CD4-positive, alpha-beta T cell treated with Interleukin-4 for 1 hour (primary cell): ENCODE results near the gene PDE8B.

Source experiments
- DNase-seq, 2 donors: peaks; one replicate each; pipeline ENCODE4 v3.0.0-alpha.2; 2020 to 2022

Gene PDE8B

DNA sequence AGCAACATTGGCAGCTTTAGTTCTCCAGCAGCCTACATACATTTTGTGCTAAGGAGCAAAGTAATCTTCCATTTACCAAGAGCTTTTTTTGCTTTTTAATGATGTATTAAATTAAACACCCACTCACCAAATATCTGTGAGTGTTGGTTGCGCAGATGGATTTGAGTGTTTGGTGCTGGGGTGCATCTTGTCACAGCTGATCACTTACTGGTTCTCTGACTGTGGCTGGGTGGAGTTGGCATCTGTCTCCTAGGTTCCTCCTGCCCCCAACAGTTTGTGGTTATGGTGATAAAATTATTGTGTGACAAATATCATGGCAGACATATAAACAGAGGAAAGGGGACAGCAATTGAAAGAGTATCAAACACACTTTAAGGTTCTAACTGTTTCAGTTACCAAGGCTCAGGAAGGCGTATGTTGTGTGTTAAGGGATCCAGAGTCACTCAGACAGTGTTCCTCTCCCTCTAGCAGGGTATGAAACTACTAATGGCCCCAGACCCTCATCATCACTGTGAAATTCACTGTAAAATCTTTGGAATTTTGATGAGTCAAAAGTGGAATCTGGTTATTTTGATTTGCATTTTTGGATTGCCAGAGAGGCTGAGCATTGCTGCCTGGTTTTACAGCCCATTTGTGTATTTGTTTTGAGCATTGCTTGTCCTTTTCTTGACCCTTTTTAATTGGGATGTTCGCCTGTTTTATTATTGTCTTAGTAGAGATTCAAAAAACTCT, 81.7 kb downstream of the PDE8B start:
- no peak for DNase-seq

DNA sequence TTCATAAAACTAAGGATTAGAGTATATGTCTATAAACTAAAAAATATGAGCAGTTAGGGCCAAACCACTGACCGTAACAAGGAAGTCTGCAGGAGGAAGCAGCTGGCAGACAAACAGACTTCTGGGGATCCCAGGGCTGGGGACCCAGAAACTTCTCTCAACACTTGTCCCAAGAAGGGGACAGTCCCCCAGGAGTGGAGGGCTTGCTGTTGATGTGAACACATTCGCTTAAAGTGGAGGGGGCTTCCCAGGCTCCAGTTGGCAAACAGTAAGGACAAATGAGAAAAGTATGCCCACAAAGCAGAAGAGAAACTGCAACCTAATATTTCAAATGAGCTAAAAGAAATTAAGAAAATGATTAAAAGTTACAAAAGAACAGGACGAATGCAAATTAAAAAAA, 83.7 kb downstream of the PDE8B start:
- DNase-seq = no peak

DNA sequence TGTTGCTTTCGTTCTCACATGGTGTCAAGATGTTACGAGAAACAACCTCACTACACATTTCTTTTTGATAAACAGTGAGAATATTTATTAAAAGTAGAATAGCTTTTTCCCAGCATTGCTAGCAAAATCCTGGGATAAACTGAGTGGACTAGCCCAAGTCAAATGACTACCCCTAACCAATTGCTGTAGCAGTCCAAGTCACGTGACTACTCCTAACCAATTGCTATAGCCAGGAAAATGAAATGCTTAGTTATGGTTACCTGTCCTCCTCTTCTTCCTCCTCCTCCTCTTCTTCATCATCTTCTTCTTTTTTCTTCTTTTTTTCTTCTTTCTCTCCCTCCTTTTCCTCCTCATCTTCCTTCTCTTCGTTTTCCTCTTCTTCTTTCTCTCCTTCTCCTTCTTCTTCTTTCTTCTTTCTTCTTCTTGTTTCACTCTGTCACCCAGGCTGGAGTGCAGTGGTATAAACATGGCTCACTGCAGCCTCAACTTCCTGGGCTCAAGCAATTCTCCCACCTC, 85.4 kb downstream of the PDE8B start:
- no peak for DNase-seq

DNA sequence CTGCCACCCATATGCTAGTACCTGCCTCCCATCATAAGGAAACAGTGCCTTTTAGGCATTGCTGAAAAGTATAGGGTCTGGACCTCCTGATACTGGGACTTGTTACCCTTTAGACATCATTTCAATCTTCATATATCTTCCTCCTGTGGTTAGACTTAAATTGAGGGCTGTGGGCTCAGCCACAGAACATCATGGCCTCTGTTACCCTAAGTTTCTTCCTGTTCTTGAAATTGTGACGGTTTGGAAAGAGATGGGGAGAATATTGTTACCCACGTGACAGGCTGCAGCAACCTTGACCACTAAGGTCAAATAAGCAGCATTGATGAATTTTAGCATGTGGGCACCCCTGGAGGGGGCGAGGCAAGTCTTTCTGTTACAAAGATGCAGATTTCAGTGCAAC, 87.7 kb downstream of the PDE8B start:
- no peak for DNase-seq

DNA sequence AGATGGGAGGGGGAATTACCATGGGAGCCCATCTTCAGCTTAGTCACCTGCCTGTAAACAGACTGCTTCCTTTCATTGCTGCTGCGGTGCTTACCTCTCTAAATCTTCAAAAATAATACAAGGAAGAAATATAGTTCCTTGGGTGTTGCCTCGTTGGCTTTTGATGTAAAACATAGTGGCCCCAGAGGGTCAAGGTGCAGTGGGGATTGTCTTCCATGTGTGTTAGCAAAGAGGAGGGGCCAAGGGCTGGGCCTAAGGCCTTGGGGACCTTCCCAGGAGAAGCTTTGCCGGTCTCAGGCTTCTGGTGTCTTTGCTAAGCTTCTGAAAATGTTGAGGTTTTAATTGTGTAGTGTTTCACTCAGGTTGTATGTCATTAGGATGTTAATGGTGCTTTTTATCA, 90.0 kb downstream of the PDE8B start:
- no peak for DNase-seq

DNA sequence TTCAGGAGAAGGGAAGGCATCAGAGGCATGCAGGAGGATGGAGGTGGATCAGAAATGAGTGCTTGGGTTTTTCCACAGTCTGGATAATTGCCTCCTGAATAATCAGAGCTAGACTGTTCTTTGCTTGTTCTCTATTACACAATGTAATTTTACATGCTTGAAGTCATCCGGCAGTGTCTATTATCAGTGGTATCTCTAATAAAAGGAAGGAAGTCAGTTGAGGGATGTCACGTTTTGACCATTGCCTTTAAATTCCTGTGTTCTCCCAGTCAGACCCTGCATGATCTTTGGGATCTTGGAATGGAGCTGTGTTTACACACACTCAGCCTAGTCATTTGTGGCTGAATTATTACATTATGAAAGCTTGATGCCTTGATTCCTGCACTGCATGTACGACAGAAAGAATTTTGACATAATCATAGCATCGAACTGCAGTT, 91.0 kb downstream of the PDE8B start:
- DNase-seq = no peak

DNA sequence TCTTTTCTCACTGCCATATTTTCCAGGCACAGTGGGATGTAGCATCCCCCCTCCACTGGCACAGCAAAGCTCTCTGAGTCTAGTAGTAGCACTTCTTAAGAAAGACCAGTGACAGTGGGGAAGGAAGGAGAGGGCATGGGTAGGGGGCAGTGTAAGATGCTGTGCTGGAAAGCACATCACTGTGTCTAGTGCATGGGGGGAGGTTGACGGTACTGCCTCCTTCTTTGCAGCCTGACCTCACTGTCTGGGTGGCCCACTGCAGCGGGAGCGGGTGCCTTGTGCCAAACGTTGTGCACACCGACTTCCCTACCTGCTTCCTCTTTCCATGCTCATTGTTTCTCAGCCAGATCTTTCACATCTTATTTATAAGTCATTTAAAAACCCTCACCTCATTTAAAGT, 91.8 kb downstream of the PDE8B start:
- DNase-seq = no peak

DNA sequence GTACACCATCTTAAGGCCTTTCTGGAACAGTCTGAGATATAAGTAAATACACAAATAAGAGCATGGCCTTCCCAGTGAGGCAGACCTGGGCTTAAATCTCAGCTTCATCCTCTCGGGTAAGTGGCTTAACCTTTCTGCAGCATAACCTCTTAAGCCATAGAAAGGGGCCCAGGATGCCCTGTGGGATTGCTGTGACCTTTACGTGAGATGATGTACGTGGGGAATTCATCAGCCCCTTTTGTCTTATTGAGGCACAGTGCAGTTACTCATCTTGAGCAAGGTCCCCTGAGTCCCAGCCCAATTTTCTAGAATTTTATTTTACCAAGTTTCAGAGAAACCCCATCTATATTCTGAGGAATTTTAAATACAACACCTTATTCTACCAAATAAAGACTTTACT, 92.2 kb downstream of the PDE8B start:
- DNase-seq = no peak

DNA sequence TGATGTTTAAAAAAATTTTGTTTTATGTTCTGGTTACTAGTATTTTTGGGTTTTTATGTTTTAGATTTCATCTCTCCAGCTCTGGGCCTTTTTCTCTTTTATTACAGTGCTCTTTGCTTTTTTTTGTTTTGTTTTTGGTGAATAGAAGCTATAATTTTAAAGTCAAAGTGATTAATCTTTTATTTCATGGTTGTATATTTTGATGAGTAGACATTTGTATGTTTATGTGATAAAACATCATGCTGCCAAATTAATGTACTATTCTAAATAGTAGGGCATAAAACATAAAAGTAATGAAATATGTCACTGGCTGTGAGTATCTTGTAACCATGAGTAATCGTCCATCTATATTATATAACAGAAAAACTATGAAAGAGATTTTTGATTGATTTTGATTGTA, 93.9 kb downstream of the PDE8B start:
- no peak for DNase-seq

DNA sequence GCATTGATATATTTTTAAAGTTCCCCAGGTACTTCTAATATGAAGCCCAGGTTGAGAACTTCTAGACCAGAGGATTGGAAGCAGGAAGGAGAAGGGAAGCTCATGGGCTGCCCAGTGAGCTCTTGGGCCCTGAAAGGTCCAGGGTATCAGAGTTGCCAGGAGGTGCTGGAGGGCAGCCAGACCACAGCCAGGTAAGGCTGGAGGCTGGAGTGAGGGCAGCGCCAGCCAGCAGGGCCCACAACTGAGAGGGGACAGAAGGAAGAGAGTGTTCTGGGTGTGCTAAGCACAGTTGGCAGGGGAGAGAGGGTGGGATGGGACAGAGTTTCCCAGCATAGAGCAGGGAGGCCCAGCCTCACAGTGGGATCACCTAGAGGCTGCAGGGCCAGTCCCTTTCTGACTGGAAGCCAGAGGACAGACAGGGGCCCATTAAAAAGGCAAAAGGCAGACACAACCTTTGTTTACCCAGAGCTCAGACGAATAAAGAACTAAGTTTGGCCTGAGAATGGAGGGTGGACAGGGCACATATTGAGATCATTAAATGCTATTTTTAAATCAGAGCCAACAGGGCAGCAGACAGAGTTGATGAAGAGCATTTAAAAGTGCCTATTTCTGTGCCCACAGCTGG, 94.9 kb downstream of the PDE8B start:
- DNase-seq = no peak

DNA sequence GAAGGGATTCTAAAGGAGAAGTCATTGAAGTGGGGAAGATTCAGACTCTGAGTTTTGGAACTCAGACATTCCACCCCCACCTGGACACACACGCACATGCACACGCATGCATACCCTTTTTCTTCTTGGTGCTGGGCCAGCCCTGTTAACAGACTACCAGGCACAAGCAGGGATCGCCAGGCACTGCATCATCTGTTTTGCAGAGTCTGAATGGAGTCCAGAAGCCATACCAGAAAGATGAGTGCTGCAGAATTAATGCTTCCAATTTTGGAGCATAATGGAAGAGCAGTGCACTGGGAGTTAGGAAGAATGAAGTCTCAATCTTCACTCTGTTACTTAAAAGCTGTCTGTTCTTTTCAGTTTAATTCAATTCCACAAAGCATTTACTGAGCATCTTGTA, 95.5 kb downstream of the PDE8B start:
- no peak for DNase-seq

DNA sequence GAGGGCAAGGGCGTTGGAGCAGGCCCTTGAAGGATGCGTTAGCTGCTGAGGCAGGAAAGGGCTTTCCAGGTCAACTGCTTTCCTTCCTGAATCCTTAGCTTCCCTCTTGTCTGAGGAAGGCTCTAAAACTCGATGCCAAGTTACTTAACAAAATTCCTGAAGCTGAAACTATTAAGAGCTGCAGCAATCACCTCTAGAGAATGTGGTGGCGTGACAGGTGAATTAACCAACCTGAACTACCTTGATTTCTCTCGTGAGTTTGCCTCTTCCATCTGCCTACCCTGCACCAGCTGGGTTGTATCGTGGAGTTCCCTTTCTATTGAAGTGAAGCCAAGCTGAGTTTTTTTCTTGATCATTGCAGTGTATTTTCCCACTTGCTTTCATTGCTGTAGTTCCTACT, 96.1 kb downstream of the PDE8B start:
- DNase-seq = no peak

DNA sequence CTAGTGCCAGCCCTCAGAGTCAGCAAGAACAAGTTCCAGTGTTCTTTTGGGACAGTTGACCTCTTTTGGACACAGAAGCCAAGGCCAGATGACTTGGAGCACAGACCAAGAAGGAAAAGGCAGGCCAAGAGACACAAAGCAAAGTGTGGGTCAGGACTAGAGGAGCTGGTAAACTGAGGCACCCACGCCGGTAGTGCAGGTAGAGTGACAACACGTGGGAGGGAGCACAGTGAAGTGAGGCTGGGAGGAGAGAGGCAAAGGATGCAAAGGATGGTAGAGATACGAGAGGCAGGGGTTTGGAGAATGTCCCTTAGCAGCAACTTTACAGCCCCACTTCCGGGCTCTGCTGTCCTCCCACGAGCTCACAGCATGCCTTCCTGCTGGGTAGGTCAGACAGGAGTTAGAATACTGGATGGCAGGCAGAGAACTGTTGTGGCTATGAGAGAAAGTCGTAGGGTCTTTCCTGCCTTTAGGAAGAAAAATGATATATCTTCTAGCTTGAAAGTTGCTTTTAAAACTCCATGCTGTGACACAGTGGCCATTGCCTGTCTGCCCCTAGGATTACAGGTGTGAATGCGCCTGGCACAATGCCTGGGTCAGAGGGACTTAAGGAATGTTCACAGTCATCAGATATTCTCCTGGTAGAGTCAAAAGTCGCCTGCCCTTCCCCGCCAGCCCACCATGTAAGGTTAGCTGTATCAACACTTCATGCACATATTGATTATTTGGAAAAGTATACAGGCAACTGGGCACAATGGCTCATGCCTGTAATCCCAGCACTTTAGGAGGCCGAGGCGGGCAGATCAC, 97.9 kb downstream of the PDE8B start:
- no peak for DNase-seq

DNA sequence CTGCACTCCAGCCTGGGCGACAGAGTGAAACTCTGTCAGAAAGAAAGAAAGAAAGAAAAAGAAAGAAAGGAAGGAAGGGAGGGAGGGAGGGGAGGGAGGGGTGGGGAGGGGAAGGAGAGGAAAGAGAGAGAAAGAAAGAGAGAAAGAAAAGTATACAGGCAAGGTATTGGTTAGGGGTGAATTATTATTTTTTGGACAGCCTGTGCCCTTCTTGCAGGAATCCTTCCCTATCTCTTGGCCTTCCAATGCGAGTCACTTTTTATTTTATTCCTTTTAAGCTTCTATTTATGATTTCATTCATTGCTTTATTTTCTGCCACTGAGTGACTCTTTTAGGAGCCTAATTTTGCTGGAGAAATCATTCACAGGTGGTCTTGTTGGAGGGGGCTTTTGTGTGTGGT, 98.7 kb downstream of the PDE8B start:
- no peak for DNase-seq

DNA sequence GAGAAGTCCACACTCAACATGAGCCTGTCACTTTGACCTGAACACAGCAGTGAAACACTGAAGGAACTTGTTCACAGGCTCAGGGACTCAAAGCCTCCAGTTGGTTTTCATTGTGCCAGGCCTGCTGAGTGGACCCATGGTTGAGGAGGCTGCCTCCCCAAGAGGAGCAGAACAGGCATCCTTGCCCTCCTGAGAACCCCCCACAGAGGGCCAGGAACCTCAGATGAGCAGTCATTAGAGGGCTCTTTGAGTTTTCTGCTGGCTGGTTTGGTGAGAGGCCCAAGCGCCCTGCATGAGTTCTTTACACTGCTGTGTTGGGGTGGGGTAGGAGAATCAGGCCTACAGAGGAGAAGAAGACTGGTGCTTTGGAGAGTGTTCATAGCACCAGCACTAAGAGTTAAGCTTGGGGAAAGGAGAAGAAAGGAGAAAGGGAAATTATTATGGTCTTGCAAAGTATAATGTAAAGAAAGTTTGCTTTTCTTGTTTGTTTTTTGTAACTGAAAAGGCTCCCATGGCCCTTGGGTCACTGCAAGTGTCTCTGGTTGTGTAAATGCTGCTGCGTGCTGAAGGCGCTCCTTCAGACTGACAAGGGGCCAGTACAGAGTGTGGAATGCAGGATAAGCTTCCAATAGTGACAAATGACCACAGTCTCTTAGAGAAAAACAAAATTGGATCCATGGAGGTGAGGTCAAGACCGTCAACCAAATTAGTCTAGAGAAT, 100.2 kb downstream of the PDE8B start:
- no peak for DNase-seq

DNA sequence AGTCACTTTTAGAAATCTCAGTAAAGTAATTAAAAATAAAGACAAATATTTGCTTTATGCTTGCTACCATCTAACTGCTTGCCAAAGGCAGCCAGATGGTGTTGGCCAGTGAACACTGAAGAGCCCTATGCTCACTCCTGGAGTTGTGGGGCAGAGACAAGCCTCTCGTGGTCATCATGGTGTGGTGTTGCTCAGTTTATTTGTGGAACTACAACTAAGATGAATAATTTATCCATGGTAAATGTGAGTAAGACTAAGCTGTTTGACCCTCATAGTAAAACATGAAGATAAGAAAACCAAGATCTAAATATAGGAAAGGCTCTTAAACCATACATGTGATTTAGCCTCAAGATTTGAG, 100.7 kb downstream of the PDE8B start:
- DNase-seq = no peak

DNA sequence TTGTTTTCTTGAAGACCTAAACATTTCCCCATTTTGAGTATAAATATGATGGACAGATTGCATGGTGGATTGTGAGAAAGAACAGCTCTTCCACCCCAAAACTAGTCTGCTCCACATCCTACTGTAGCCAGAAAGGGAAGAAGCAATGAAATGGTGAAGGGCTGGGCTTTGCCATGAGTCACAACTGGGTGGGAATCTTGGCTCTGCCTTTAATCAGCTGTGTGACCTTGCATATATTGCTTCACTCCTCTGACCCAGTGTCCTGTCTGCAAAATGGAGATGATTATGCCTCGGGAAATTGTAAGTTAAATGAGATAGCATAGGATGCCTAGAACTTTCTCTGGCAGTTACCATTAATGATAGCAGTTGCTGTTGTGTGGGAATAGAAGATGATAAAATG, 101.9 kb downstream of the PDE8B start:
- no peak for DNase-seq

DNA sequence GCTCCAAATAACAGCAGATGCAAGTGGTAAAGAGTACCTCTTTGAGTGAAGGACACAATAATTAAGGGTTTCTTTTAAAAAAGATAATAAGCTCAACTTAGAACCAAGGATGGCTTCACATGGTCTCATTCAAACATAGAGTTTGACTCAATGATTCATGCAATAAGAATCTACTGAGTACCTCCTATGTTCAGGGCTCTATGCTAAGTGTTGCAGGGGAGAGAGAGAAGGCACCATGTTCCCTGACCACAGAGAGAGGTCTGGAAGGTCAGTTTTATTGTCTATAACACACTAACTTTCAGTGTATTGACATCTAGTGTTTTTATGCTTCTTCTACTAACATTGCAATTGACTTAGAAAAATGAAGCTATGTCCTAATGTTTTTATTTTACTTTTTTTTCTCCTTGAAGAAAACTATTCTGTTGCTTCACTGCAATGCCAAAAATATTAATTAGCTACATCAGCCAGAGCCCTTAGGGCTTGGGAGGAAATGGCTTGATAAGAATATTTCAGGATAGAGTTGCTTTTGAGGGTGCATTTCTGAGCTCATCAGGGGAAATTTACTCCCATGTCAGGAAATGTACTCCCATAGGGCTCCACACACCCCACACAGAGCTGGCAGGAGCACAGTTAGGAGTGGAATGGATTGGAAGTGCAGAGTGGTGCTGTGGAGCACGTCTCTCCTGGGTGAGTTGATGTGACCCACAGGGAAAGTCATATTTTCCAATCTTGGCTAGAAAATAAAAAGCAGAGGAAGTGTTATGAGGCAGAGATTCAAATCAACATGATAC, 106.6 kb downstream of the PDE8B start:
- DNase-seq = no peak

DNA sequence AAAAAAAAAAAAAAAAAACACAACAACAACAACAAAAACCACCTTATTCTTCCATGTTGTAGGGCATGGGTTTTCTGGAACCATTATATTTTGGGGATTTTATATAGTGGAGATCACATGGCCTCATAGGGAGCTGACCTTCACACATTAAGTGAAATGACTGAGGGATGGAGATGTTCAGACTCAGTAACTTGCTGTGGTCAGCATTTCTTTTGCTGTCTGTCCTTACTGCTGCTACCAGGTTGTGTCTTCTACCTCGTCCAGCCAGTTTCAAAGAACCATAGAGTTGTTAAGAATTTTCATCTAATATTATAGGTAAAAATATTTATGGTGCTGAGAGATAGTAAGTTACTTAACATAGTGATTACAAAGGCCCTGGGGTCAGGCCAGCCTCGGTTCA, 107.6 kb downstream of the PDE8B start:
- DNase-seq = no peak

DNA sequence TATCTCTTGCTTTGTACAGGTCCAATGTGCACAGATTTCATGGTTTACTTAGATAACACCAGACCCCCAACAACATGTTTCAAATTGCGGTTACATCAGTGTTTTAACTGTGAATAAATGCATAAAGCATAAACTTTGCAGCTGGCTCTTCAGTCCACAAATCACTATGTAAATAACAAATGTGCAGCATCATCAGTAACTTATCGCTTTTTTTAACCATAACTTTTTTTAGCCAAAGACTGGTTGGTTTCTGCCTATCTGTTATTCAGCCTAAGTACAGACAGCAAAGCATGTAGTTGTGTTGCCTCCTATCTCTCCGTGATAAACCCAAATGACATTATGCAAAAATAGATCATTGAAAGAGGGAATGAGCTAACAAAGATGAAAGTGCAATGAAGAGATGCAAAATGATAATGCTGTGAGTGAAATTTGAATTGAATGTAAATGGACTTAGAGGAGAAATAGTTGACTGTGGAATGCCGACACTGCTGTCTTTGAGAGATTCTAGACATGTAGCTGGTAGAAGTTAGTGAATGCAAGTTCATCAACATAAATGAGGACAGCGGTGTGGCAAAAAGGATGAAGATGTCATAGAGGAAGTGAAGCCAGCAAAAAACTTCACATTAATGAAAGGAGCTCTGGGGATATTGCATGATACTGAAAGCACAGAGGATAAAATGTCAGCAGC, 108.8 kb downstream of the PDE8B start:
- DNase-seq = no peak

DNA sequence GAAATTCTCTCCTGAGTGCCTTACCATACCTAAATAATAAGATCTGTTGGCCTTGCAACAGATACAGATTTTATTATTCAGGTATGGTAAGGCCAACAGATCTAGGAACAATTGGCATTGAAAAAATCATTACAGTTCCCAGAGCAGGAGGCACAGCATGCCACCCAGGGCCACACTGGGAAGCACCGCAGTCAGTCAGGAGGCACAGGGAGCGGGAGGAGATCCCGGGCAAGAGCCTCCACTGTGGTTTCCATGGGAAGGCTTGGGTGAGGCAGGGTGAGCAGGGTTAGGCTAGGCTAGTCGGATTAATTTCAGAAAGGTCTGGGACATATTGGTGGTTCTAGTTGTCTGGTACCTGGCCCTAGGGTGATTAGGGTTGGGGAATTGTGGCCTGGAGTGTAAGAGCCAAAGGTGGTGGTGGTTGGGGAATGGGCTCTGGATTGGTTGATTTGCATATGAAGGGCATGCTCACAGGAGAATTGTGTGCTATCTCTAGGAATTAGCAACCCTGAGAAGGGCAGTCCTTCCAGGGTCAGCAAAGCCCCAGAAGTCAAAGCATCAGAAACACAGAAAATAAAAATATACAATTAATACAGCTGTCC, 111.4 kb downstream of the PDE8B start:
- DNase-seq = no peak
